ENCODE data around the gene NUDCD3.

GRCh38 chr7:44378744-44379143 lies 111.7 kb downstream of the NUDCD3 start:
- no peak for TF ChIP-seq SP1 (IDR thresholded peaks at IDR 0.05)
- no peak for TF ChIP-seq FOXK2 (IDR thresholded peaks at IDR 0.05)
- no peak for TF ChIP-seq ELF4 (IDR thresholded peaks at IDR 0.05)
- no peak for TF ChIP-seq ARNT (IDR thresholded peaks at IDR 0.05)
- TF ChIP-seq CTBP1 (IDR thresholded peaks at IDR 0.05; ENCODE audit: borderline replicate concordance): no peak
- TF ChIP-seq SUZ12 (IDR thresholded peaks at IDR 0.05): no peak
- no peak for TF ChIP-seq FOXA1 (IDR thresholded peaks at IDR 0.05)

Measured in HEK293T (cell line).